GM23338 (cell line): Measurements from ENCODE around the gene TMEM144. TPM values are rescaled to one million over a fixed set of nuclear protein-coding genes. Genes with fewer than 3 reads are reported as not detected.
A peak's percentile ranks its signal among the peaks of the same experiment; 100 is the strongest.

Experiments
- ATAC-seq: fragments of 200-7000 bp; cut with Tn5 transposase; 3 replicates; pipeline ENCODE4 v1.9.1; 2020
- DNase-seq: peaks from one replicate; pipeline ENCODE4 v3.0.0-alpha.2; 2015; ENCODE audit warnings: low spot score
- H2AFZ ChIP-seq: fragments of 200-600 bp; sonication (generic); 2 replicates; pipeline ENCODE4 v1.8.0; 2016; ENCODE audit warnings: antibody characterized with exemption, mild to moderate bottlenecking, moderate library complexity
- H3F3A ChIP-seq: fragments of 200-600 bp; sonication (generic); replicated peaks from 2 replicates; pipeline ENCODE4 v1.8.0; 2017; ENCODE audit warnings: antibody characterized with exemption, mixed run types, low read depth
- H3K27ac ChIP-seq: fragments of 200-600 bp; sonication (generic); 2 replicates; pipeline ENCODE4 v1.6.1; 2016; ENCODE audit warnings: low read depth
- H3K27me3 ChIP-seq: fragments of 200-600 bp; sonication (generic); 2 replicates; pipeline ENCODE4 v1.8.0; 2016; ENCODE audit warnings: mild to moderate bottlenecking, mixed run types, moderate library complexity; ENCODE audit not compliant: insufficient read depth
- H3K36me3 ChIP-seq: fragments of 200-600 bp; sonication (generic); 2 replicates; pipeline ENCODE4 v1.8.0; 2016; ENCODE audit warnings: mild to moderate bottlenecking; ENCODE audit not compliant: insufficient read depth
- H3K4me1 ChIP-seq: fragments of 200-600 bp; sonication (generic); 2 replicates; pipeline ENCODE4 v1.8.0; 2016; ENCODE audit warnings: mild to moderate bottlenecking, moderate library complexity; ENCODE audit not compliant: insufficient read depth
- H3K4me2 ChIP-seq: fragments of 200-600 bp; sonication (generic); 2 replicates; pipeline ENCODE4 v1.7.1; 2017; ENCODE audit warnings: mixed run types
- H3K4me3 ChIP-seq: fragments of 200-600 bp; sonication (generic); 2 replicates; pipeline ENCODE4 v1.6.1; 2016; ENCODE audit warnings: mixed run types
- H3K79me2 ChIP-seq: fragments of 200-600 bp; sonication (generic); replicated peaks from 2 replicates; pipeline ENCODE4 v1.8.0; 2017; ENCODE audit warnings: mild to moderate bottlenecking; ENCODE audit not compliant: insufficient read depth
- H3K9me2 ChIP-seq: fragments of 200-600 bp; sonication (generic); 2 replicates; pipeline ENCODE4 v1.8.0; 2017; ENCODE audit not compliant: insufficient read depth
- H4K20me1 ChIP-seq: fragments of 200-600 bp; sonication (generic); replicated peaks from 2 replicates; pipeline ENCODE4 v1.8.0; 2017; ENCODE audit warnings: mild to moderate bottlenecking; ENCODE audit not compliant: insufficient read depth
- H3K27ac Mint-ChIP-seq: 2 replicates; pipeline ENCODE4 v1.8.0; 2020; ENCODE audit warnings: inconsistent platforms, mild to moderate bottlenecking, moderate library complexity, mixed read lengths
- H3K27me3 Mint-ChIP-seq: 3 replicates; pipeline ENCODE4 v1.8.0; 2022; ENCODE audit warnings: low read depth, mild to moderate bottlenecking, moderate library complexity, mixed read lengths, inconsistent platforms; ENCODE audit not compliant: insufficient read depth, poor library complexity
- H3K36me3 Mint-ChIP-seq: 3 replicates; pipeline ENCODE4 v1.8.0; 2021; ENCODE audit warnings: low read depth, mild to moderate bottlenecking, inconsistent platforms, moderate library complexity, mixed read lengths
- H3K4me1 Mint-ChIP-seq: 3 replicates; pipeline ENCODE4 v1.8.0; 2020; ENCODE audit warnings: mild to moderate bottlenecking, inconsistent platforms, mixed read lengths
- H3K4me3 Mint-ChIP-seq: 3 replicates; pipeline ENCODE4 v1.8.0; 2021; ENCODE audit warnings: moderate library complexity, mild to moderate bottlenecking, inconsistent platforms, mixed read lengths
- H3K9me3 Mint-ChIP-seq: 3 replicates; pipeline ENCODE4 v1.8.0; 2020; ENCODE audit warnings: moderate library complexity, mild to moderate bottlenecking, inconsistent platforms, mixed read lengths
- STAT1 ChIP-seq: IDR thresholded peaks from one replicate; pipeline ENCODE4 v1.6.1; 2016; ENCODE audit warnings: antibody characterized with exemption; ENCODE audit not compliant: unreplicated experiment
- ZNF462 ChIP-seq: fragments of 250-450 bp; sonication (Bioruptor Pico); IDR thresholded peaks from 2 replicates; pipeline ENCODE4 v1.5.0; 2020; ENCODE audit warnings: mild to moderate bottlenecking, moderate library complexity
- polyA plus RNA-seq: library from polyadenylated mRNA; unstranded; fragments of >200 nt; fragmentation: Nextera tagmentation; extraction: Ambion mirVana; gene quantifications from 2 replicates; pipeline ENCODE4 v1.2.1, GENCODE V29; 2016
- total RNA-seq: library from RNA; depleted of rRNA; stranded (reverse); fragments of >200 nt; shearing (Covaris generic); gene quantifications from 2 replicates; pipeline ENCODE4 v1.2.3, GENCODE V29; 2014

The TMEM144 gene
- total and polyA plus RNA-seq, 2 experiments from 2014 or later = 1.3 to 1.7 TPM

- TF ChIP-seq ZNF462 = no peak
- TF ChIP-seq STAT1 = no peak
Measured at GRCh38 chr4:158282252-158282651, 72.0 kb downstream of the TMEM144 start (continued).

- H3K36me3 ChIP-seq = no peaks in the 10 kb centered on the region
- ATAC-seq (peak; percentile 41; the same call in 2 of the 3 replicates), DNase-seq (no peak)
- H3K27me3 ChIP-seq = no peaks in the 10 kb centered on the region
- H3K4me3 ChIP-seq = no peak overlapping the region
- H2AFZ ChIP-seq = no peak overlapping the region
- no peaks in the 10 kb centered on the region for H3K9me2 ChIP-seq
- Mint-ChIP-seq H3K27ac (no peak overlapping the region; the same call in 1 of the 2 replicates), H3K36me3 (no peaks in the 10 kb centered on the region; the same call in 2 of the 3 replicates), H3K9me3 (peaks cover 3% of the 10 kb centered on the region; the same call in 1 of the 3 replicates), H3K27me3 (no peaks in the 10 kb centered on the region), H3K4me1 (peaks cover 19% of the 10 kb centered on the region), H3K4me3 (no peak overlapping the region)
- peaks cover 11% of the 10 kb centered on the region; the same call in 1 of the 2 replicates for H3K4me1 ChIP-seq
- TF ChIP-seq ZNF462 = no peak
- H3K27ac ChIP-seq = no peak overlapping the region
- H3F3A ChIP-seq = no peaks in the 10 kb centered on the region
- no peak overlapping the region for H3K4me2 ChIP-seq
- no peaks in the 10 kb centered on the region for H3K79me2 ChIP-seq
- H4K20me1 ChIP-seq = no peaks in the 10 kb centered on the region
Measured at GRCh38 chr4:158285429-158286216, 75.3 kb downstream of the TMEM144 start.
